ENCODE results near the gene CELF4.

CELF4 gene

DNA sequence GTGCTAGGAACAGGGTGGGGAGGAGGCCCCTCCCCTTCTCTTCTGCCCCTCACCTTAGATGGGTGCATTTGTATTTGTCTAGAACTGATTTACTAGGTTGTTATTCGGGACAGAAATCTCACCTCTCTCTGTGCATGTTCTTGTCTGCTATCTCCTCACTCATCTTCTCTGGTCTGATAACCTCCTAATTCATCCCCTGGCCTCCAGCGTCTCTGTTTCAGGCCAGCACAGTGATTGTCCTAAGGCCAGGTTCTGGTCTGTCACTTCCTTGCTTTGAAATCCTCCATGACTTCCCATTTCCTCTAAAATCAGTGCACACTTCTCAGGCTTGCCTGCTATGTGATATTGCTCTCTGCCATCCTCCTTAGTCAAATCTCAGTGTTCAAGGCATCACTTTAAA, 58.4 kb downstream of the CELF4 start:
- no peak overlapping the region for H3K9ac ChIP-seq (ENCODE audit: insufficient read length)
- H3K36me3 ChIP-seq (ENCODE audit: insufficient read depth, low read length) = no peaks in the 10 kb centered on the region
- no peaks in the 10 kb centered on the region for H3K9me3 ChIP-seq (ENCODE audit: low read depth, low read length)
- no peak for DNase-seq (ENCODE audit: low read depth, low spot score)
- H3K27ac ChIP-seq = no peak overlapping the region
- TF ChIP-seq FOXP2 (optimal IDR thresholded peaks at IDR 0.05; ENCODE audit: control extremely low read depth, extremely low read length, insufficient read depth) = no peak
- no peak for TF ChIP-seq POLR2AphosphoS5 (IDR thresholded peaks at IDR 0.05; ENCODE audit: borderline replicate concordance, low read depth, low read length)
- TF ChIP-seq EZH2 (IDR thresholded peaks at IDR 0.05) = no peak
- H3K4me3 ChIP-seq = no peak overlapping the region

GRCh38 chr18:37506001-37506400, 59.6 kb downstream of the CELF4 start:
- TF ChIP-seq FOXP2 (optimal IDR thresholded peaks at IDR 0.05; ENCODE audit: control extremely low read depth, extremely low read length, insufficient read depth) (no peak), POLR2AphosphoS5 (IDR thresholded peaks at IDR 0.05; ENCODE audit: borderline replicate concordance, low read depth, low read length) (no peak), EZH2 (IDR thresholded peaks at IDR 0.05) (no peak)
- Histone ChIP-seq H3K36me3 (ENCODE audit: insufficient read depth, low read length) (no peaks in the 10 kb centered on the region), H3K9ac (ENCODE audit: insufficient read length) (no peak overlapping the region)

GRCh38 chr18:37505321-37505720, 60.3 kb downstream of the CELF4 start:
- no peak for TF ChIP-seq EZH2 (IDR thresholded peaks at IDR 0.05)
- no peak for TF ChIP-seq POLR2AphosphoS5 (IDR thresholded peaks at IDR 0.05; ENCODE audit: borderline replicate concordance, low read depth, low read length)
- TF ChIP-seq FOXP2 (optimal IDR thresholded peaks at IDR 0.05; ENCODE audit: control extremely low read depth, extremely low read length, insufficient read depth) = no peak
- H3K9me3 ChIP-seq (ENCODE audit: low read depth, low read length) = no peaks in the 10 kb centered on the region
- no peak overlapping the region for H3K9ac ChIP-seq (ENCODE audit: insufficient read length)
- H3K27ac ChIP-seq = no peak overlapping the region
- H3K4me3 ChIP-seq = no peak overlapping the region
- DNase-seq (ENCODE audit: low read depth, low spot score) = no peak
- no peaks in the 10 kb centered on the region for H3K36me3 ChIP-seq (ENCODE audit: insufficient read depth, low read length)

More at GRCh38 chr18:37506001-37506400, 59.6 kb downstream of the CELF4 start:
- no peak for DNase-seq (ENCODE audit: low read depth, low spot score)
- Histone ChIP-seq H3K4me3 (no peak overlapping the region), H3K9me3 (ENCODE audit: low read depth, low read length) (no peaks in the 10 kb centered on the region), H3K27ac (no peak overlapping the region)

DNA sequence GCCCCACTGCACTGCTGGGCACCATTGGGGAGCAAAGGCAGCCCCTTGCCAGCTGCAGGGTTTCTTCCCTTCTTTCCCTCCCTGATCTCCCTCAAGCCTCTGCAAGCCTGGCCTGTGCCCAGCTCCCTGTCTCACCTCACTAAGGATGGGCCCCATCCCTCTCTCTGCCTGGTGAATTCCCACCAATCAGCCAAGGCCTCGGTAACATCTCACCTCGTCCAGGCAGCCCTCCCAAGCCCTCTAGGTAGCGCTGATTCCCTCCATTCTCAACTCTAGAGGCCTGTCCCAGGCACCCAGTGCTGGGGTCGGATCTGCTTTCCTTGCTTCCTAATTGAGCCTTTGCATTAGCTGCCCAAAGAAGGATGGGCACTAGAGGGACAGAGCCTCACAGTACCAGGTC, 63.0 kb downstream of the CELF4 start:
- TF ChIP-seq POLR2AphosphoS5 (IDR thresholded peaks at IDR 0.05; ENCODE audit: borderline replicate concordance, low read depth, low read length) (no peak), EZH2 (IDR thresholded peaks at IDR 0.05) (no peak), FOXP2 (optimal IDR thresholded peaks at IDR 0.05; ENCODE audit: control extremely low read depth, extremely low read length, insufficient read depth) (no peak)
- H3K4me3 ChIP-seq = no peak overlapping the region
- DNase-seq (ENCODE audit: low read depth, low spot score) = no peak
- H3K36me3 ChIP-seq (ENCODE audit: insufficient read depth, low read length) = no peaks in the 10 kb centered on the region
- no peak overlapping the region for H3K27ac ChIP-seq
- H3K9ac ChIP-seq (ENCODE audit: insufficient read length) = no peak overlapping the region
- H3K9me3 ChIP-seq (ENCODE audit: low read depth, low read length) = no peaks in the 10 kb centered on the region

DNA sequence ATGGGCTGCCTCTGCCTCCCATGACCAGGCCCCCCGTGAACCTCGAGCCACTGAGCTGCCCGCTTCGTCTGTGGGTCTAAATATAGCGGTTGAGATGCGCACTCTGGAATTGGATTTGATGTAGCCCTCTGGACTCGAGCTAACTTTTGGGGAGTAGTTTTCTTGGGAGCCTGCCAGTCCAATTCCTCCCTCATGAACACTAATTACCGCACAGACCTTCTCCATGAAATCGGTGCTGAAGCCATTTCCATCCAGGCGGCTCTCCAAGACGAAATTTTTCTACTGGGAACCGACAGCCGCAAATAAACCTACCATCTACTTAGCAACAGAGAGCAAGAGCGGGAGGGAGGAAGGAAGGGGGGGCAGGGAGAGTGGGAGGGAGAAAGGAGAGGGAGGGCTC, 63.6 kb downstream of the CELF4 start:
- Histone ChIP-seq H3K27ac (no peak overlapping the region), H3K36me3 (ENCODE audit: insufficient read depth, low read length) (no peaks in the 10 kb centered on the region), H3K4me3 (no peak overlapping the region), H3K9ac (ENCODE audit: insufficient read length) (no peak overlapping the region), H3K9me3 (ENCODE audit: low read depth, low read length) (no peaks in the 10 kb centered on the region)
- DNase-seq (ENCODE audit: low read depth, low spot score) = no peak
- TF ChIP-seq POLR2AphosphoS5 (IDR thresholded peaks at IDR 0.05; ENCODE audit: borderline replicate concordance, low read depth, low read length) (no peak), EZH2 (IDR thresholded peaks at IDR 0.05) (no peak), FOXP2 (optimal IDR thresholded peaks at IDR 0.05; ENCODE audit: control extremely low read depth, extremely low read length, insufficient read depth) (no peak)

- no peak for DNase-seq (ENCODE audit: low read depth, low spot score)
- Histone ChIP-seq H3K4me3 (no peak overlapping the region), H3K36me3 (ENCODE audit: insufficient read depth, low read length) (no peaks in the 10 kb centered on the region), H3K27ac (no peak overlapping the region), H3K9ac (ENCODE audit: insufficient read length) (no peak overlapping the region), H3K9me3 (ENCODE audit: low read depth, low read length) (no peaks in the 10 kb centered on the region)
- TF ChIP-seq FOXP2 (optimal IDR thresholded peaks at IDR 0.05; ENCODE audit: control extremely low read depth, extremely low read length, insufficient read depth) (no peak), EZH2 (IDR thresholded peaks at IDR 0.05) (no peak), POLR2AphosphoS5 (IDR thresholded peaks at IDR 0.05; ENCODE audit: borderline replicate concordance, low read depth, low read length) (no peak)
Measured at GRCh38 chr18:37501136-37501535, 64.5 kb downstream of the CELF4 start.

DNA sequence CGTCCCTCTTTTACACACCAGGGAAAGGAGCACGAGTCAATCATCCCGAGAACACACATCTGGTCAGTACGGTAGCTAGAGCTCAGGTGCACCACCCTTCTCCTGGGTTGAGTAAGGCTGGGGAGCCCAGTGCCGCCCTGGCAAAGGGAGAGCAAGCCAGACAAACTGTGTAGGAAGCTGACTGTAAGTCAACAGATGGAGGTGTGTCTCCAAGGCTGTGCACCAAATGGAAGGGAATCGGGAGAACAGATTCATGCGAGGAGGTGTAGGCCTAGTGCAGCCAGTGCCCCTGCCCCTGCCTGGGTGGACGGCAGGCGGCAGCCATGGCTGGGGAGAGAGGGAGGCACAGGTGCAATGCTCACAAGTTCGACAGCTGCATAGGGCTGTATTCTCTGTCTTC, 65.7 kb downstream of the CELF4 start:
- no peak for DNase-seq (ENCODE audit: low read depth, low spot score)
- H3K9me3 ChIP-seq (ENCODE audit: low read depth, low read length) = no peaks in the 10 kb centered on the region
- no peak overlapping the region for H3K4me3 ChIP-seq
- TF ChIP-seq POLR2AphosphoS5 (IDR thresholded peaks at IDR 0.05; ENCODE audit: borderline replicate concordance, low read depth, low read length) = no peak
- TF ChIP-seq EZH2 (IDR thresholded peaks at IDR 0.05) = no peak
- TF ChIP-seq FOXP2 (optimal IDR thresholded peaks at IDR 0.05; ENCODE audit: control extremely low read depth, extremely low read length, insufficient read depth) = no peak
- no peak overlapping the region for H3K9ac ChIP-seq (ENCODE audit: insufficient read length)
- H3K36me3 ChIP-seq (ENCODE audit: insufficient read depth, low read length) = no peaks in the 10 kb centered on the region
- no peak overlapping the region for H3K27ac ChIP-seq

DNA sequence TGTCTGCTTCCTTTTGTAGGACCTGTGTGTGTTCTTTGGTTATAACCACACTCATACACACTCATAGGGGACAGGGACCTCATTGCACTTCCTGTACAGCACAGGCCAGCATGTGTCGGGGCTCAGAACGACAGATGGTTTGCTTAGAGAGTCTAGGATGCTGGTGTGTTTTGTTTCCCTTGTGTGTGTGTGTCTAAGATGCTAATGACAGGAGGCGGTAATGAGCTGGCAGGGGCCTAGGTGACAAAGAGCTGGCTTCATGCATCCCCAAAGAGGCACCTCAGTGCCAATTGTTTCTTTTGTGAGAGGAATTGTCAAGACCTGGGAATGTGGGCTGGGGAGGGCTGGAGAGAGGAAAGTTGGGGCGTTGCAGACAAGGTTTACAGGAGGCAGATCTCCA, 66.6 kb downstream of the CELF4 start:
- H3K9me3 ChIP-seq (ENCODE audit: low read depth, low read length) = no peaks in the 10 kb centered on the region
- TF ChIP-seq FOXP2 (optimal IDR thresholded peaks at IDR 0.05; ENCODE audit: control extremely low read depth, extremely low read length, insufficient read depth) = no peak
- TF ChIP-seq EZH2 (IDR thresholded peaks at IDR 0.05) = no peak
- no peak for TF ChIP-seq POLR2AphosphoS5 (IDR thresholded peaks at IDR 0.05; ENCODE audit: borderline replicate concordance, low read depth, low read length)
- no peak overlapping the region for H3K27ac ChIP-seq
- no peak overlapping the region for H3K4me3 ChIP-seq
- H3K9ac ChIP-seq (ENCODE audit: insufficient read length) = no peak overlapping the region
- no peak for DNase-seq (ENCODE audit: low read depth, low spot score)
- no peaks in the 10 kb centered on the region for H3K36me3 ChIP-seq (ENCODE audit: insufficient read depth, low read length)

DNA sequence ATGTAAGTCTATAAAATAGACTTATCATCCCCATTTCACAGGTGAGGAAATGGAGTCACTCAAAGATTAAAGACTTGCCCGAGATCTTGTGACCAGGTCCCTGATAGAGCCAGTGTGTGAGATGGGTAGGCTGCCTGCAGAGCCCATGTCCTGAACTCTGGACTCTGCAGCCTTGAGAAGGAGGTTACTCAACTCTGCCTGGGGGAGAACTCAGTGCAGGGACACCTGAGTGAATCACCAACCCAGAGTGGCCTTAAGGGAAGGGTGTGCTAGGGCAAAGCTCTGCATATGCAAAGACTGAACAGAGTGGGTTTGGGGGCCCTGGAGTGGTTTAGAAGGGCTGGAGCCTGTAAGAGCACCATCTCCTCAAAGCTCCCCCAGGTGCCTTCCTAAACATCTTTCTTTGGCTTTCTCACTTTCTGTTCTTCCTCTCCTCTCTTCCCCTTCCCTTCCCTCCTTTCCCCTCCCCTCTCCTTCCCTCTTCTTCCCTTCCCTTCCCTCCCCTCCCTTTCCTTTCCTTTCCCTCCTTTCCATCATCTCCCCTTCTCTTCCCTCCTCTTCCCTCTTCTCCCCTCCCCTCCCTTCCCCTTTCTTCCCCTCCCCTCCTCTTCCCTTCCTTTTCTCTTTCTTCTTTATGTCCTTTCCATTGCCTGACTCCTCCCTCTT, 67.6 kb downstream of the CELF4 start:
- H3K9me3 ChIP-seq (ENCODE audit: low read depth, low read length) = no peaks in the 10 kb centered on the region
- H3K27ac ChIP-seq = no peak overlapping the region
- TF ChIP-seq EZH2 (IDR thresholded peaks at IDR 0.05) (no peak), POLR2AphosphoS5 (IDR thresholded peaks at IDR 0.05; ENCODE audit: borderline replicate concordance, low read depth, low read length) (no peak), FOXP2 (optimal IDR thresholded peaks at IDR 0.05; ENCODE audit: control extremely low read depth, extremely low read length, insufficient read depth) (no peak)
- no peak overlapping the region for H3K4me3 ChIP-seq
- H3K36me3 ChIP-seq (ENCODE audit: insufficient read depth, low read length) = no peaks in the 10 kb centered on the region
- DNase-seq (ENCODE audit: low read depth, low spot score) = no peak
- H3K9ac ChIP-seq (ENCODE audit: insufficient read length) = no peak overlapping the region

Data from SK-N-MC (cell line).